ENCODE measurements around the gene SYNDIG1L.
"Not testable (repeated sequence)": the region's sequence is repeated elsewhere in the genome, so short reads cannot be mapped to it uniquely, and the experiment has no call there.

The SYNDIG1L gene

DNA sequence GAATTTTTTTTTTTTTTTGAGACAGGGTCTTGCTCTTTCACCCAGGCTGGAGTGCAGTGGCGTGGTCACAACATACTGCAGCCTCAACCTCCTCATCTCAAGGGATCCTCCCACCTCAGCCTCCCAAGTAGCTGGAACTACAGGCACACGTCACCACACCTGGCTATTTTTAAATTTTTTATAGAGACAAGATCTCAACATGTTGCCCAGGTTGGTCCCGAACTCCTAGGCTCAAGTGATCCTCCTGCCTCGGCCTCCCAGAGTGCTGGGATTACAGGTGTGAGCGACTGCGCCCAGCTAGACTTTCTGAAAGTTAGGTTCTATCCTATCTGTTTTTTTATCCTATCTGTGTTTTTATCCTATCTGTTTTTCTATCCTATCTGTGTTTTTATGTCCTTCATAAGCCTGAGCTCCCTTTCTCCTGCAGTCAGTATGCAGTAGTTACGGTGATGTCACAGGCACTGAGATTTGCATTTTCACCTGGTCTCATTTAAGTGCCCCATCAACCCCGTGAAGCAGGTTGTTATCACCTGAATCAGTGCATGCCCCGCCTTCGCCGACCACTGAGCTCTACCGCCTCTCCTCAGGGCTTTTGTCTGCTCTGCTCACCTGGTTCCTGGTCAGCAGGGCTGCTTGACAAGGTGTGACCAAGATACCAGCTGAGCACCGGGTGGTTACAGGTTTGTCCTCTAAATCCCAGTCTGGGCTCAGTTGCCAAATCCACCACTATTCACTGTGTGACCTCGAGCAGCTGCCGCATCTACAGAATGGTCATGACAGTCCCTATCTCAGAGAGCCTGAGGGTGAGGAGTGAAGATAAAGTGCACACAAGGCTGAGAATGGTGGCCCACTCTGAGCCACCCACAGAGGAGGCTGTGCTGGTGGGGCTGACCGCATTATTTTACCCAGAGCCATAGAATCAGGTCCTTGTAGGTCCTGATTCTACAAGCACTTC lies 33.1 kb downstream of the SYNDIG1L start:
- H3K27ac ChIP-seq: no peak overlapping the region
- no peak for TF ChIP-seq CTCF (conservative IDR thresholded peaks at IDR 0.05; ENCODE audit: low read depth)
- DNase-seq (ENCODE audit: low spot score): no peak
- CTCF ChIA-PET: interaction anchor here (0.5 to 0.7 kb wide), 3 partner anchors 18 to 69 kb away, joined by 3 to 5 read pairs (median 3); no protein-coding TSS in a partner anchor
- POLR2A ChIA-PET (ENCODE audit: low non-redundant PET): no interaction called here

- CTCF ChIA-PET: interaction anchor here (0.6 kb wide), 1 partner anchor 97 kb away, joined by 3 read pairs; no protein-coding TSS in a partner anchor
- POLR2A ChIA-PET (ENCODE audit: low non-redundant PET): no interaction called here
- TF ChIP-seq CTCF (conservative IDR thresholded peaks at IDR 0.05; ENCODE audit: low read depth): no peak
- no peak for DNase-seq (ENCODE audit: low spot score)
- H3K27ac ChIP-seq: no peak overlapping the region
These were observed 34.5 kb downstream of the SYNDIG1L start for GRCh38 chr14:74391479-74391878.

- CTCF ChIA-PET; DNase-seq (ENCODE audit: low spot score); POLR2A ChIA-PET (ENCODE audit: low non-redundant PET); H3K27ac ChIP-seq: not testable (repeated sequence)
These were observed 35.5 kb downstream of the SYNDIG1L start for GRCh38 chr14:74390505-74390904.

DNA sequence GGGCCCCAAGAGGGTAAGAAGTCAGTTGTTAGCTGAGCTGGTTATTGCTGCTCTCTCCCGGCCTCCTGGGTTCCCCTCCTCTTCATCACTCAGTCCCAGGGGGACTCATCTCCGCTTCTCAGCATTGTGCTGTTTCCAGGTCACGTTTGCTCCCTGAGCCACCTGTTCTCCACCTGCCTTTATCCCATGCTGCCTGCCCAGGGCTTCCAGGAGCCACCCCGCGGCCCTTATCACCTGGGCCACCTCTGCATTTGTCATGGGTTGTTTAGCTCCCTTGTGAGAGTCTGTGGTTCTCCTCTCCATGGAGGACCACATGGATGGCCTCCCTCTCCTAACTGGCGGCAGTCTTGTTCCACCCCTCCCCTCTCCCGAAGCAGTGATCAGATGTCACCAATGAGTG lies 36.0 kb downstream of the SYNDIG1L start:
- no peak for DNase-seq (ENCODE audit: low spot score)
- ChIA-PET POLR2A (ENCODE audit: low non-redundant PET) (no interaction called here), CTCF (no interaction called here)
- no peak for TF ChIP-seq CTCF (conservative IDR thresholded peaks at IDR 0.05; ENCODE audit: low read depth)
- H3K27ac ChIP-seq: no peak overlapping the region

- TF ChIP-seq CTCF (conservative IDR thresholded peaks at IDR 0.05; ENCODE audit: low read depth): no peak
- no peak overlapping the region for H3K27ac ChIP-seq
- no peak for DNase-seq (ENCODE audit: low spot score)
- ChIA-PET CTCF (interaction anchor here (0.6 kb wide), 2 partner anchors 262 to 284 kb away, joined by 3 read pairs; no protein-coding TSS in a partner anchor), POLR2A (ENCODE audit: low non-redundant PET) (no interaction called here)
These were observed 43.8 kb downstream of the SYNDIG1L start for GRCh38 chr14:74382231-74382630.

DNA sequence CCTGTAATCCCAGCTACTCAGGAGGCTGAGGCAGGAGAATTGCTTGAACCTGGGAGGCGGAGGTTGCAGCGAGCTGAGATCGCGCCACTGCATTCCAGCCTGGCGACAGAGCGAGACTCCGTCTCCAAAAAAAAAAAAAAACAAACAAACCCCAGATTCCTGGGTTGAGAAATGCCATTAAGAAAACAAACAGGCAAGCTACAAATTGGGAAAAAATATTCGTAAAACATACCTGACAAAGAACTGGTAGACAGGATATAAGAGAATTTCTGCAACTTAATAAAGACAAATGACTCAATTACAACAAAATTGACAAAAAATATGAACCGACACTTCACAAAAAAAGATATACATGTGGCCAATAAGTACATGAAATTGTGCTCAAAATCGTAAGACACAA lies 44.4 kb downstream of the SYNDIG1L start:
- POLR2A ChIA-PET (ENCODE audit: low non-redundant PET): interaction anchor here (0.7 kb wide), 1 partner anchor 18 kb away, joined by 3 read pairs; no protein-coding TSS in a partner anchor
- CTCF ChIA-PET; DNase-seq (ENCODE audit: low spot score); H3K27ac ChIP-seq: not testable (repeated sequence)

DNA sequence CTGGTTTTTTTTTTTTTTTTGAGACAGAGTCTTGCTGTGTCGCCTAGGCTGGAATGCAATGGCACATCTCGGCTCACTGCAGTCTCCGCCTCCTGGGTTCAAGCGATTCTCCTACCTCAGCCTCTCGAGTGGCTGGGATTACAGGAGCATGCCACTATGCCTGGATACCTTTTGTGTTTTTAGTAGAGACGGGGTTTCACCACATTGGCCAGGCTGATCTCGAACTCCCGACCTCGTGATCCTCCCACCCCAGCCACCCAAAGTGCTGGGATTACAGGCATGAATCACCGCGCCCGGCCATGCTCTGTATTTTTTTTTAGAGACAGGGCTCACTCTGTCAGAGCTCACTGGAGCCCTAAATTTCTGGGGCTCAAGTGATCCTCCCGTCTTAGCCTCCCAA lies 45.2 kb downstream of the SYNDIG1L start:
- POLR2A ChIA-PET (ENCODE audit: low non-redundant PET): no interaction called here
- DNase-seq (ENCODE audit: low spot score): no peak
- CTCF ChIA-PET: no interaction called here
- no peak overlapping the region for H3K27ac ChIP-seq
- TF ChIP-seq CTCF (conservative IDR thresholded peaks at IDR 0.05; ENCODE audit: low read depth): no peak

Data from RWPE1 (cell line).